Adrenal gland (tissue), 5 donors: ENCODE data around the gene ZNF84.

ENCODE experiments used
- POLR2A ChIP-seq, 2 donors: fragments of 450-650 bp; IDR thresholded peaks; one replicate each; pipeline ENCODE4 v1.6.1; 2017; ENCODE audit warnings: antibody characterized with exemption in 2 of 2, mild to moderate bottlenecking in 2 of 2, moderate library complexity in 1 of 2
- TF ChIP-seq, protein P1 (sequence below), 6 experiments: fragments of 450-650 bp in 4 of 6; fragments of 200-600 bp in 2 of 6; sonication (generic) in 1 of 6; IDR thresholded peaks; 1 replicate in 5 of 6; 2 replicates in 1 of 6; pipeline versions ENCODE4 v1.5.1 to v1.8.0; 2016 to 2021; ENCODE audit warnings: antibody characterized with exemption in 6 of 6, mild to moderate bottlenecking in 2 of 6, moderate library complexity in 1 of 6
- donor health status: DM: no; HTN: no; CAD: no.

DNA sequence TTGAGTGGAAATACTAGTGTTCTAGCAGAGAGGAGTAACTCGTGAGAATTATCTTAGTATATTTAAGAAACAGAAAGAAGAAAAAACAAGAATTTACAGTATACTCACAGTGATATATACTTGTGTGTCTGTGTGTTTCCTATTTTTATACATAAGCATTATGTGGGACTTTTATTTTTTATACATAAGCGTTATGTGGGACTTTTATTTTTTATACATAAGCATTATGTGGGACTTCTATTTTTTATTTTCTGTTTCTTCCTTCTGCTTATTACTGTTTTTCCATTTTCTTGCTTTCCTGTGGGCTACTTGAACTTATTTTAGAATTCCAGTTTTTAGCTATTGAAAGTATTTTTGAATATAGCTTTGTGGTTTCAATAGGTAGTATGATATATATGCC is 36.5 kb downstream of the ZNF84 start:
- TF ChIP-seq, protein P1, sequence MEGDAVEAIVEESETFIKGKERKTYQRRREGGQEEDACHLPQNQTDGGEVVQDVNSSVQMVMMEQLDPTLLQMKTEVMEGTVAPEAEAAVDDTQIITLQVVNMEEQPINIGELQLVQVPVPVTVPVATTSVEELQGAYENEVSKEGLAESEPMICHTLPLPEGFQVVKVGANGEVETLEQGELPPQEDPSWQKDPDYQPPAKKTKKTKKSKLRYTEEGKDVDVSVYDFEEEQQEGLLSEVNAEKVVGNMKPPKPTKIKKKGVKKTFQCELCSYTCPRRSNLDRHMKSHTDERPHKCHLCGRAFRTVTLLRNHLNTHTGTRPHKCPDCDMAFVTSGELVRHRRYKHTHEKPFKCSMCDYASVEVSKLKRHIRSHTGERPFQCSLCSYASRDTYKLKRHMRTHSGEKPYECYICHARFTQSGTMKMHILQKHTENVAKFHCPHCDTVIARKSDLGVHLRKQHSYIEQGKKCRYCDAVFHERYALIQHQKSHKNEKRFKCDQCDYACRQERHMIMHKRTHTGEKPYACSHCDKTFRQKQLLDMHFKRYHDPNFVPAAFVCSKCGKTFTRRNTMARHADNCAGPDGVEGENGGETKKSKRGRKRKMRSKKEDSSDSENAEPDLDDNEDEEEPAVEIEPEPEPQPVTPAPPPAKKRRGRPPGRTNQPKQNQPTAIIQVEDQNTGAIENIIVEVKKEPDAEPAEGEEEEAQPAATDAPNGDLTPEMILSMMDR (IDR thresholded peaks at IDR 0.05) = no peak
- TF ChIP-seq POLR2A (IDR thresholded peaks at IDR 0.05) = no peak
